Coronary artery (tissue), 2 donors: Measurements from ENCODE around the gene PHLDB2.

Experiments used
- DNase-seq: peaks from one replicate; pipeline ENCODE4 v3.0.0-alpha.2; 2017; ENCODE audit warnings: low spot score
- H3K27ac ChIP-seq, 2 donors: fragments of 200-600 bp; sonication (generic); one replicate each; pipeline ENCODE4 v1.5.1; 2016 to 2019
- H3K4me3 ChIP-seq: fragments of 200-600 bp; sonication (generic); 2 replicates; pipeline ENCODE4 v1.5.1; 2016; ENCODE audit warnings: mild to moderate bottlenecking, moderate library complexity
- TF ChIP-seq, protein P1 (sequence below): fragments of 200-600 bp; sonication (generic); IDR thresholded peaks from one replicate; pipeline ENCODE4 v1.5.1; 2019; ENCODE audit warnings: antibody characterized with exemption

Gene PHLDB2

DNA sequence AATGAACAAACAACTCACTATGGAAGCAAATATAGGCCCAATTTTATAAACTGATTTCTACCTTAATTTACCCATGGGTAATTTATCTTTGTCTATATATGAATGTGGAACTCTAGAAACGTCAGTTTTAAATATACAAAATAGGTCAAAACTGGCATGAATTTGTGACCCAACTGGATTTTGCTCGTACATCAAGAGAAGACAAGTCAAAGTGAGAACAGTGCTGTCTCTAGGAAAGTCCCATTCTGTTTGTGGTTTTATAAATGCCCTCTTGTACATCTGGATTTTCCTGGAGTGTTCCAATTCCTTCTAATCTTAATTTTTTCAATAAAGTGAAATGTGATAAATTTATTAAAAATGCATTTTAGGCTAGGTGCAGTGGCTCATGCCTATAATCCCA is 69.5 kb downstream of the PHLDB2 start:
- TF ChIP-seq, protein P1, sequence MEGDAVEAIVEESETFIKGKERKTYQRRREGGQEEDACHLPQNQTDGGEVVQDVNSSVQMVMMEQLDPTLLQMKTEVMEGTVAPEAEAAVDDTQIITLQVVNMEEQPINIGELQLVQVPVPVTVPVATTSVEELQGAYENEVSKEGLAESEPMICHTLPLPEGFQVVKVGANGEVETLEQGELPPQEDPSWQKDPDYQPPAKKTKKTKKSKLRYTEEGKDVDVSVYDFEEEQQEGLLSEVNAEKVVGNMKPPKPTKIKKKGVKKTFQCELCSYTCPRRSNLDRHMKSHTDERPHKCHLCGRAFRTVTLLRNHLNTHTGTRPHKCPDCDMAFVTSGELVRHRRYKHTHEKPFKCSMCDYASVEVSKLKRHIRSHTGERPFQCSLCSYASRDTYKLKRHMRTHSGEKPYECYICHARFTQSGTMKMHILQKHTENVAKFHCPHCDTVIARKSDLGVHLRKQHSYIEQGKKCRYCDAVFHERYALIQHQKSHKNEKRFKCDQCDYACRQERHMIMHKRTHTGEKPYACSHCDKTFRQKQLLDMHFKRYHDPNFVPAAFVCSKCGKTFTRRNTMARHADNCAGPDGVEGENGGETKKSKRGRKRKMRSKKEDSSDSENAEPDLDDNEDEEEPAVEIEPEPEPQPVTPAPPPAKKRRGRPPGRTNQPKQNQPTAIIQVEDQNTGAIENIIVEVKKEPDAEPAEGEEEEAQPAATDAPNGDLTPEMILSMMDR = no peak
- Histone ChIP-seq H3K4me3 (no peak overlapping the region), H3K27ac (no peak overlapping the region)
- no peak for DNase-seq

DNA sequence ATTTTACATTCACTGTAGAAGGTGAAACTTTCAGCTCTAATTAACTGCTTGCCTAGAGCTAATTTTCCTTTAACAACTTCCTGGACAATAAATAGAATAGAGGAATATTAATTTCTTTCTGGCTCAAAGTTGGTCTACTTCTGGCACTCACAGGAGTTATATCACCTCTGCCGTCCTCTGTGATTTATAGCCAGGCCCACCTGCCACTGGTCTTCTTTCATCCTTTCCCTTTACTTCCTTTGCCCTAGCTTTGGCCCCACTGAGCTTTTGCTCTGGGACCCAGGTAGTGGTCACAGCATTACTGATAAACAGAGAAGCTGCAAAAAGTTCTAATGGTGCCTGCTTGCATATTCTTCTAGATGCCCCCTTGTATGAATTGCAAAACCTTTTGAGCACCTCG is 70.4 kb downstream of the PHLDB2 start:
- TF ChIP-seq, protein P1 = no peak
- Histone ChIP-seq H3K27ac (no peak overlapping the region), H3K4me3 (no peak overlapping the region)
- no peak for DNase-seq

DNA sequence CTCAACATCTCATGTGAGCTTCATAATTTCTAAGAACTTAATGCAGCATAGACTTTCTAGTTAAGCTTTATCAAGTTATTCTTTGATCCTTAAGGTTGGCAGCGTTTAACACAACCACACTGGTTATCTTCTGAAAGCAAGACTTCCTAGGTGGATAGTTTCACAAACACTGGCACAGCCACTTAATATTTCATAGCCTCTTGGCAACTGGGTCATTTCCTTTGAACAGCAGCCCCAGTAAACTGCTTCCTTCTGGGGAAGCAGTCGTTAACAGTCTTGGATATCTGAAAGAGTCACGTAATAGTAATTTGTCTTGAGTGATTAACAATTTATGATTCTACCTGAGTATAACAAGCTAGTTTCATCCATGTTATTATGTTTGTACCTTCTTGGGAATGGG is 73.9 kb downstream of the PHLDB2 start:
- H3K27ac ChIP-seq = no peak overlapping the region
- H3K4me3 ChIP-seq = no peak overlapping the region
- no peak for DNase-seq
- TF ChIP-seq, protein P1 = no peak

DNA sequence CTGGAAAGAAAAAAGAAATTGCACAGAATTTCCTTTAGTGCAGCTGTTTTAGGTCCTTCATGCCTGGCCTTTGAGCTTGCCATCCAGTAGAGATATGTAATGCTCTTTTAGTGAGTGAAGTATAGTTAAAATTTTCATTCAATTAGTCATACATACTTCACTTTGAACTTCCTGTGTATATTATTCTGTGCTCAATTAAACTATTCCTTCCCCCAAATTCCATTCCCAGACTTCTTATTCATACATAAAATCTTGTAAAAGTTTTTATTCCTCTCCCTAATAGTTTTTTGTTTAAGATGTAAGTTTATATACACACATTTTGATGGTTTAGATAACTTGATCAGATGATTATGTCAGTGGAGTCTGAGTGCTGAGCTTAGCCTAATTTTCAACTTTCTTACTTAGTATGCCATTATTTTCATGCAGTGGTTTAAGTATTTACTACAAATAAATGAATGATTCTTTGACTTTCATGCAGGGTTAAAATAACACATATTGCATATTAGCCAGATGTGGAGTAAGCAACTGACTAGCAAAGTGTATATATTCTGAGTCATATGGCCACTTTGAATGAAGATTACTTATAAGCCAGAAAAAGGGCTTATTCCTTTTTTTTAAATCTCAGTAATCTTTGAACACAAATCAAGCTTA is 77.3 kb downstream of the PHLDB2 start:
- TF ChIP-seq, protein P1 = no peak
- Histone ChIP-seq H3K4me3 (no peak overlapping the region), H3K27ac (no peak overlapping the region)
- DNase-seq = no peak

DNA sequence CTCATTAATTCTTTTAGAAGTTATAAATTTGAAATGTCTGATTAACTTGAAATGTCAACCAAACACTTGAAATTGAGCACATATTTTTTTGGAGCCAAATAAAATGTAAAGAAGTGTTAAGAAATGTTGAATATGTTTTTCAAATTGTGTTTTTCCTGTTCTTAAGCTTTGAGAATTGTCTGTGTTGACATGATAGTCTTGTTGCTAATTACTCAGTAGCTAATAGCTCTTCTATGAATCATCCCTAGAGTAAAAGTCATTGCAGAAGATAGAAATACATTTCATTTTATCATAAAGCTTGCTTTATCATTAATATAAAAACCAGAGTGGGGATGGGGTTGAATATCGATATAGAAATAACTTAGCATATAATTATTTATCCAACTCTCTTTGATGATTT is 77.9 kb downstream of the PHLDB2 start:
- TF ChIP-seq, protein P1 = no peak
- Histone ChIP-seq H3K27ac (no peak overlapping the region), H3K4me3 (no peak overlapping the region)
- DNase-seq = no peak

DNA sequence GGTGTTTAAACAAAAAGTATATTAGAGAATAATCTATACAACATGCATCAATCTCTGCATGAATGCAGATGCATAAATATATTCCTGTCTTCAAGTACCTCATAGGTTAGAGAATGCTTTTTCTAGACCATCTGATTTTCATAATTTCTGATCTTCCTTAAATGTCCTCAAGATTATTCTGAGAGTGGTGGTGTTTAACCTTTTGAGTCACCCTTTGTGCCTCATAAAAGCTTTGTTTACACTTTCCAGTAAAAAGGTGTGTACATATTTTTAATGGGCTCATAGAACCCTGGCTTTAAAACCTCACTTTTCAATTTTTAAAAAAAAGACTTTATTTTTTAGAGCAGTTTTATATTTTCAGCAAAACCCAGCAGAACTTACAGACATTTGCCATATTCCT is 78.8 kb downstream of the PHLDB2 start:
- Histone ChIP-seq H3K27ac (no peak overlapping the region), H3K4me3 (no peak overlapping the region)
- TF ChIP-seq, protein P1 = no peak
- DNase-seq = no peak

DNA sequence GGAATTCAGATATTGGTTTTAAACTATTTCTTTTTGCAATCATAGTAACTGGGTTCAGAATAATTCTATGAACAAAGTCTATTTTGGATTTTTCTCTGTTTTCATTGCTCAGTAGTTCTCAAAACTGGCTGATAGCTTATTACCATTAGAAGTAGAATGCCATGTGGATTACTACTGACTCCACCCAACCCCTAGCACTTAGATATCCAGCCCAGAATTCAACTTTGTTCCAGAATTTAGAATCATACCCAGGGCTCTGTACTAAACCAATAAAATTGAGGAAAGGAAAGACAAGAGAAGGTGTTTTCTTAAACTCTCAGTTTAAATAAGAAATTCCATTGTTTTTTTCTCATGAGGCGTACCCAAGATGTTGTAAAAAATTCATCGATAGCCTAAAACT is 80.8 kb downstream of the PHLDB2 start:
- TF ChIP-seq, protein P1 = no peak
- no peak for DNase-seq
- Histone ChIP-seq H3K4me3 (no peak overlapping the region), H3K27ac (no peak overlapping the region)
